ENCODE results near the gene ERG.

DNA sequence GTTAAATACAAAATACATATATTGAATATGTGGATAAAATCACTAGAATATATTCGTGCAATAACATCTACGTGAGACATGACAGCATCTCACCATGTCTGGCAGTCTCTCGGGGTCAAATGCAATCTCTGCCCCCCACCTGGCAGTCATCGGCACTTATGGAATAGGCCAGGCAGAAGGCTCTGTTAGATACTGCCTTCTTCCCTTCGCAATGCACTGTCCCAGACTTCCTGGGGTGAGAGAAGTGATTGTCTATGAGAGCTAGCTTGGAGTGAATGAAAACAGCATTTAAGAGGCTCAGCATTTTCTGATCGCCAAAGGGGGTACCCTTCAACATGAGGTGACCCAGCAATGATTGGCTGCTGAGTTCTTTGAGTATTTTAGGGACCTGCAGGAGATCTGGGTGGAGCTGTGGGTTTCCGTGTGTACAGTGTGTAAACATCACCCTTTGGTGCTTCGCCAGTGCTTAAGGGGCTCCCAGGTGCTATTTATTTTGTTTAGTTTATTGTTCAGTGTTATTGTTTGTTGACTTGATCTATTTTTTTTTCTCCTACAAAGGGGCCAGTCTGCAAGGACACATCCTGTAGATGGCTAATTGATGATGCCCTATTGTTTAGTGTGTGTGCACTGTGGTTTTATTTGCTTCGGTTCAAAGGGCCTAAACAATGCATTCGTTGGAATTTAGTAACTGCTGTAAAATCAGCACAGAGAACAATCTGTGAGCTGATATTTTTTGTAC lies 10.2 kb downstream of the ERG start:
- TF ChIP-seq, protein P1, sequence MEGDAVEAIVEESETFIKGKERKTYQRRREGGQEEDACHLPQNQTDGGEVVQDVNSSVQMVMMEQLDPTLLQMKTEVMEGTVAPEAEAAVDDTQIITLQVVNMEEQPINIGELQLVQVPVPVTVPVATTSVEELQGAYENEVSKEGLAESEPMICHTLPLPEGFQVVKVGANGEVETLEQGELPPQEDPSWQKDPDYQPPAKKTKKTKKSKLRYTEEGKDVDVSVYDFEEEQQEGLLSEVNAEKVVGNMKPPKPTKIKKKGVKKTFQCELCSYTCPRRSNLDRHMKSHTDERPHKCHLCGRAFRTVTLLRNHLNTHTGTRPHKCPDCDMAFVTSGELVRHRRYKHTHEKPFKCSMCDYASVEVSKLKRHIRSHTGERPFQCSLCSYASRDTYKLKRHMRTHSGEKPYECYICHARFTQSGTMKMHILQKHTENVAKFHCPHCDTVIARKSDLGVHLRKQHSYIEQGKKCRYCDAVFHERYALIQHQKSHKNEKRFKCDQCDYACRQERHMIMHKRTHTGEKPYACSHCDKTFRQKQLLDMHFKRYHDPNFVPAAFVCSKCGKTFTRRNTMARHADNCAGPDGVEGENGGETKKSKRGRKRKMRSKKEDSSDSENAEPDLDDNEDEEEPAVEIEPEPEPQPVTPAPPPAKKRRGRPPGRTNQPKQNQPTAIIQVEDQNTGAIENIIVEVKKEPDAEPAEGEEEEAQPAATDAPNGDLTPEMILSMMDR (IDR thresholded peaks at IDR 0.05) = no peak
- no peak for TF ChIP-seq POLR2A (IDR thresholded peaks at IDR 0.05)
